Measurements from ENCODE around the gene TCHP. TPM values are rescaled to one million over a fixed set of nuclear protein-coding genes. Genes with fewer than 3 reads are reported as not detected.

Gene TCHP, protein sequence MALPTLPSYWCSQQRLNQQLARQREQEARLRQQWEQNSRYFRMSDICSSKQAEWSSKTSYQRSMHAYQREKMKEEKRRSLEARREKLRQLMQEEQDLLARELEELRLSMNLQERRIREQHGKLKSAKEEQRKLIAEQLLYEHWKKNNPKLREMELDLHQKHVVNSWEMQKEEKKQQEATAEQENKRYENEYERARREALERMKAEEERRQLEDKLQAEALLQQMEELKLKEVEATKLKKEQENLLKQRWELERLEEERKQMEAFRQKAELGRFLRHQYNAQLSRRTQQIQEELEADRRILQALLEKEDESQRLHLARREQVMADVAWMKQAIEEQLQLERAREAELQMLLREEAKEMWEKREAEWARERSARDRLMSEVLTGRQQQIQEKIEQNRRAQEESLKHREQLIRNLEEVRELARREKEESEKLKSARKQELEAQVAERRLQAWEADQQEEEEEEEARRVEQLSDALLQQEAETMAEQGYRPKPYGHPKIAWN
- 36.2 and 48.9 TPM in 2 replicates for total RNA-seq (2014; rRNA removed; shearing (Covaris generic))

DNA sequence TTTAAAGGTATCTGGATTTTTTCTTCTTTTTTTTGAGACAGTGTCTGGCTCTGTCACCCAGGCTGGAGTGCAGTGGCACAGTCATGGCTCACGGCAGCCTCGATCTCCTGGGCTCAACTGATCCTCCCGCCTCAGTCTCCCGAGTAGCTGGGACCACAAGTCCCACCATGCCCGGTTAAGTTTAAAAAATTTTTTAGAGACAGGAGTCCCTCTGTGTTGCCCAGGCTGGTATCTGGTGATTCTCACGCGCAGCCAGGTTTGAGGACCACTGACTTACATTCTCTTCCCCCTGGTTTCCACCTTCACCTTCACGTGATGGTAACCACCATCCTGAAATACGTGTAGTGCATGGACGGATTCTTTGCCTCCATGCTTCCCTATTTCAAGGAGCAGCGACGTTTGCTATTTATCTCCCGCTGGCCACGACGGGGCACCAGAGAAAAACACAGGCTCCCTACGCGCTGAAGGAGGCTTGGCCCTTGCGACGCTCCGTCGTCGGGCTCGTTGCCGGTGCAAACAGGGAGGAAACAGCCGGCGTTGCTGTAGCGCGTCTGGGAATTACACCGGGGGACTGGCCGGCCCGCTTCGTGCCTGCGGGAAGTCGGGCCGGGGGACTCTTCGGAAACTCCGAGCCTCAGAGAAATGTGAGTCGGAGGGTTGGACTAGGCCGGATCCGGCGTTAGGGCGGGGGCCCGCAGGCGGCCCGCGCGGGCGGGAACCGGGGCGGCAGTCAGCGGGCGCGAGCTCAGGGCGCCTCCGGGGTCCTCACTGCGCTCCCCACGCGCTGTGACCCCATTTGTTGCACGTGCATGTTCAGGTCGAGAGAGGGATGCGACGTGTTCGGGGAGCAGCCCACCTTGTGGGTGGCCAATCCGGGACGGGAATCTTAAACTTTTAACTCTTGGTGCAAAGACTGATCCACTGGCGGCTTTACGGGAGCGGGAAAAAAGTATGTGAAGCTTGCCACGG is at the start of gene TCHP:
TCHP (plus strand) TSS at position 492 of the 969 bp plus-strand sequence. CDS start 2,753 bp downstream, outside the sequence.

DNA sequence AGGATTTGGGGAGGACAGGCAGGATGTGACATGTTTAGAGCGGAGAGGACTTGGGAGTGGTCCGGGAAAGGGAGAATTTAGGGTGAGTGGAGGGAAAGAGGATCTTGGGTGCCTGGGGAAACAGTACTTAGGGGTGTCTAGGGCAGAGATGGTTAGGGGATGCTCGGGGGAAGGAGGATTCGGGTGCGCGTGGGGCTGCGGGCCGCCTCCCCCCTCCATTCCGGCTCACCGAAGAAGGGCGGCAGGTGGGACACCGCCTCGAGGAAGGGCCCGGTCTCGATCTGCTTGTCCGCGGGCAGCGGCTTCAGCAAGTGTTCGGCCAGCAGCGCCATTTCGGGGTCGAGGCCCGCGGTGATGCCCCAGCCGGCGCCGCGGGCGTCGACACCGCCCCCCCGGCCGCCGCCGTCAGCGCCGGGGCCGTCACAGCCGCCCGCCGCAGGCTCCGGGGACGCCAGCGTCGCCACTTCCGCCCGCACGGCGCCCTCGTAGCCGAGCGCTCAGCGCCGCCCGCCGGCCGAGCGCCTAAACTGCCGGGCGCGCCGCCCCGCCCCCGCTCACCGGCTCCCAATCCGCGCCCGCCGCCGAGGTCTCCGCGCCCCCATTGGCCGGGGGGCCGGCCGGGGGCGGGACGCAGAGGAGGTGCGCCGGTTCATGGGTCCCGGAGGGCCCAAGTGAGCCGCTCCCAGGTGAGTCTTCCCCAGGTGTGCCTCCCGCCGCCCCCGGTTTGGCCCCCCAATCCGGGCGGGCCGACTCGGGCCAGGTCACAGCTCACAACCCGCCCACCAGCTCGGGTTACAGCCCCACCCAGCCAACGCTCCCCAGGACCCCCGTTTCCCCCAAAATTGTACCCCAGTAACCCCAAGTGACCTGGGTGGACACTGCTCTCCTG is 19.8 kb upstream of the TCHP start, which contains the start of gene GLTP:
GLTP (minus strand) TSS at position 499 of the 889 bp plus-strand sequence; CDS start at position 332, 167 bp downstream.

Small RNA genes within 50 kb of the gene (small RNA-seq; reads per million reads assigned to genes)
- gene RN7SL441P, result not detected

Other genes with a start within 250 kb of the TCHP start
- 4.7 and 7.3 TPM in 2 replicates for gene FAM222A, start 186.4 kb upstream of the TCHP start, total RNA-seq (2014; rRNA removed; shearing (Covaris generic))
- 10.4 and 12.1 TPM in 2 replicates for gene TRPV4, start 66.9 kb upstream of the TCHP start, total RNA-seq (2014; rRNA removed; shearing (Covaris generic))
- gene GLTP, start 19.7 kb upstream of the TCHP start, total RNA-seq (2014; rRNA removed; shearing (Covaris generic)), result 23.6 and 24.0 TPM in 2 replicates
- gene GIT2, start 96.1 kb downstream of the TCHP start, total RNA-seq (2014; rRNA removed; shearing (Covaris generic)), result 26.8 and 35.4 TPM in 2 replicates
- 35.9 and 39.2 TPM in 2 replicates for gene ANKRD13A, start 99.2 kb downstream of the TCHP start, total RNA-seq (2014; rRNA removed; shearing (Covaris generic))
- 7.5 and 8.9 TPM in 2 replicates for gene C12orf76, start 148.2 kb downstream of the TCHP start, total RNA-seq (2014; rRNA removed; shearing (Covaris generic))
- gene IFT81, start 224.1 kb downstream of the TCHP start, total RNA-seq (2014; rRNA removed; shearing (Covaris generic)), result 16.1 and 16.2 TPM in 2 replicates